Activated CD8-positive, alpha-beta T cell treated with anti-CD3 and anti-CD28 coated beads for 36 hours (primary cell): ENCODE data around the gene FBXL17. TPM values are rescaled to one million over a fixed set of nuclear protein-coding genes. Genes with fewer than 3 reads are reported as not detected.

Experiments used
- ATAC-seq: fragments of 200-7000 bp; cut with Tn5 transposase; one replicate; pipeline ENCODE4 v1.10.0; 2021; ENCODE audit warnings: mild to moderate bottlenecking, moderate library complexity
- CTCF ChIA-PET: fragments of 350-600 bp; sonication (Branson Sonifier 250); formaldehyde crosslinking; loops from one replicate; lab custom pipeline; 2021; ENCODE audit warnings: antibody characterized with exemption; lab: Charles Lee
- POLR2A ChIA-PET: fragments of 350-600 bp; sonication (Branson Sonifier 250); formaldehyde crosslinking; loops from one replicate; lab custom pipeline; 2021; ENCODE audit warnings: antibody characterized with exemption; lab: Charles Lee
- DNase-seq: peaks from one replicate; pipeline ENCODE4 v3.0.0-alpha.2; 2020
- H3K27ac Mint-ChIP-seq: one replicate; pipeline ENCODE4 v1.8.0; 2021; ENCODE audit warnings: mild to moderate bottlenecking, mixed read lengths
- H3K27me3 Mint-ChIP-seq: one replicate; pipeline ENCODE4 v1.8.0; 2021; ENCODE audit warnings: mixed read lengths
- H3K36me3 Mint-ChIP-seq: one replicate; pipeline ENCODE4 v1.8.0; 2021; ENCODE audit warnings: low read depth, mixed read lengths
- H3K4me1 Mint-ChIP-seq: one replicate; pipeline ENCODE4 v1.8.0; 2021; ENCODE audit warnings: low read depth, mixed read lengths
- H3K4me3 Mint-ChIP-seq: one replicate; pipeline ENCODE4 v1.8.0; 2021; ENCODE audit warnings: mild to moderate bottlenecking, moderate library complexity, mixed read lengths
- H3K9me3 Mint-ChIP-seq: one replicate; pipeline ENCODE4 v1.8.0; 2021; ENCODE audit warnings: mixed read lengths
- CTCF ChIP-seq: fragments of 200-600 bp; IDR thresholded peaks from one replicate; pipeline ENCODE4 v1.8.0; 2022; ENCODE audit warnings: antibody characterized with exemption, mild to moderate bottlenecking
- intact Hi-C: fragments of 100-400 bp; cut with micrococcal nuclease; formaldehyde crosslinking; loops from one replicate; pipeline ENCODE4 v1.10.0; 2022
- total RNA-seq, 2 experiments: library from RNA; stranded (reverse); gene quantifications; one replicate each; pipeline ENCODE4 v1.2.3, GENCODE V29; 2021

The FBXL17 gene
- total RNA-seq, 2 experiments from 2014 or later = 3.0 to 5.3 TPM

GRCh38 chr5:108367679-108368334 lies 14.1 kb downstream of the FBXL17 start:
- H3K36me3 Mint-ChIP-seq = peaks cover 14% of the 10 kb centered on the region
- POLR2A ChIA-PET = no interaction called here
- no peak overlapping the region for H3K4me3 Mint-ChIP-seq
- H3K4me1 Mint-ChIP-seq = peaks cover 18% of the 10 kb centered on the region
- H3K27me3 Mint-ChIP-seq = no peaks in the 10 kb centered on the region
- H3K9me3 Mint-ChIP-seq = peaks cover 7% of the 10 kb centered on the region
- intact Hi-C loops = no loop called here
- TF ChIP-seq CTCF = no peak
- no peak overlapping the region for H3K27ac Mint-ChIP-seq
- CTCF ChIA-PET = interaction anchor here (0.7 kb wide), 1 partner anchor 13 kb away, joined by 3 read pairs; no protein-coding TSS in a partner anchor
- DNase-seq = no peak
- ATAC-seq = no peak

- H3K36me3 Mint-ChIP-seq = peaks cover 11% of the 10 kb centered on the region
- ChIA-PET CTCF (interaction anchor here (1.2 kb wide), 1 partner anchor 106 kb away, joined by 7 read pairs; no protein-coding TSS in a partner anchor), POLR2A (interaction anchor here (0.7 kb wide), 1 partner anchor 15 kb away, joined by 3 read pairs; no protein-coding TSS in a partner anchor)
- no peak overlapping the region for H3K27ac Mint-ChIP-seq
- no peak for DNase-seq
- no peak for TF ChIP-seq CTCF
- no peak overlapping the region for H3K4me3 Mint-ChIP-seq
- intact Hi-C loops = no loop called here
- ATAC-seq = no peak
- peaks cover 2% of the 10 kb centered on the region for H3K9me3 Mint-ChIP-seq
- no peaks in the 10 kb centered on the region for H3K27me3 Mint-ChIP-seq
- H3K4me1 Mint-ChIP-seq = peaks cover 18% of the 10 kb centered on the region
Observed at GRCh38 chr5:108366500-108366899, 15.4 kb downstream of the FBXL17 start.

- ChIA-PET POLR2A (no interaction called here), CTCF (interaction anchor here (1.0 to 1.6 kb wide), 4 partner anchors 16 to 125 kb away, joined by 3 to 4 read pairs (median 4); no protein-coding TSS in a partner anchor)
- ATAC-seq (no peak), DNase-seq (no peak)
- H3K4me1 Mint-ChIP-seq = peaks cover 10% of the 10 kb centered on the region
- H3K36me3 Mint-ChIP-seq = peaks cover 13% of the 10 kb centered on the region
- no peak overlapping the region for H3K27ac Mint-ChIP-seq
- H3K9me3 Mint-ChIP-seq = no peaks in the 10 kb centered on the region
- TF ChIP-seq CTCF = no peak
- intact Hi-C loops = no loop called here
- no peaks in the 10 kb centered on the region for H3K27me3 Mint-ChIP-seq
- no peak overlapping the region for H3K4me3 Mint-ChIP-seq
Observed at GRCh38 chr5:108361771-108362170, 20.1 kb downstream of the FBXL17 start.

GRCh38 chr5:108361239-108361638 lies 20.7 kb downstream of the FBXL17 start:
- no peak overlapping the region for H3K27ac Mint-ChIP-seq
- CTCF ChIA-PET = interaction anchor here (1.0 to 1.6 kb wide), 4 partner anchors 16 to 125 kb away, joined by 3 to 4 read pairs (median 4); no protein-coding TSS in a partner anchor
- no peaks in the 10 kb centered on the region for H3K9me3 Mint-ChIP-seq
- H3K36me3 Mint-ChIP-seq = peaks cover 13% of the 10 kb centered on the region
- POLR2A ChIA-PET = no interaction called here
- ATAC-seq (no peak), DNase-seq (no peak)
- peaks cover 9% of the 10 kb centered on the region for H3K4me1 Mint-ChIP-seq
- TF ChIP-seq CTCF = no peak
- no peaks in the 10 kb centered on the region for H3K27me3 Mint-ChIP-seq
- intact Hi-C loops = no loop called here
- H3K4me3 Mint-ChIP-seq = no peak overlapping the region

GRCh38 chr5:108360280-108360679 lies 21.6 kb downstream of the FBXL17 start:
- ChIA-PET POLR2A (no interaction called here), CTCF (interaction anchor here (1.1 to 1.6 kb wide), 2 partner anchors 15 to 20 kb away, joined by 4 read pairs; no protein-coding TSS in a partner anchor)
- ATAC-seq (no peak), DNase-seq (no peak)
- H3K36me3 Mint-ChIP-seq = peaks cover 13% of the 10 kb centered on the region
- no peak for TF ChIP-seq CTCF
- H3K4me1 Mint-ChIP-seq = peaks cover 7% of the 10 kb centered on the region
- H3K4me3 Mint-ChIP-seq = no peak overlapping the region
- no peaks in the 10 kb centered on the region for H3K9me3 Mint-ChIP-seq
- no peak overlapping the region for H3K27ac Mint-ChIP-seq
- intact Hi-C loops = no loop called here
- no peaks in the 10 kb centered on the region for H3K27me3 Mint-ChIP-seq
